Right ventricle myocardium inferior (tissue), 1 donor: Measurements from ENCODE around the gene UPF3B. TPM values are rescaled to one million over a fixed set of nuclear protein-coding genes. Genes with fewer than 3 reads are reported as not detected.
"Not testable (repeated sequence)": the region's sequence is repeated elsewhere in the genome, so short reads cannot be mapped to it uniquely, and the experiment has no call there.

Experiments
- ATAC-seq: fragments of 200-7000 bp; cut with Tn5 transposase; one replicate; pipeline ENCODE4 v1.9.1; 2020; ENCODE audit warnings: mild to moderate bottlenecking, moderate library complexity
- DNase-seq: peaks from one replicate; pipeline ENCODE4 v3.0.0; 2021; ENCODE audit errors: missing footprints
- intact Hi-C: fragments of 100-400 bp; cut with DNase I; formaldehyde crosslinking; loops from one replicate; pipeline ENCODE4 v1.11.0; 2022
- total RNA-seq: library from RNA; stranded (reverse); fragmentation: NEBNext Ultra II Directional; extraction: Animal tissue kit (Norgen Biotek cat#: 25700); gene quantifications from one replicate; pipeline ENCODE4 v1.2.1, GENCODE V29; 2021
- donor health status: DM: no; HTN: yes; CAD: no; lungs with severe emphysema.

The UPF3B gene
- total RNA-seq, 1 donor from 2014 or later = 3.4 TPM

- no peak for DNase-seq
- intact Hi-C loops = no loop called here
- ATAC-seq = no peak
These were observed 18.9 kb downstream of the UPF3B start for GRCh38 chrX:119833905-119834304.

GRCh38 chrX:119828446-119828845, 24.3 kb downstream of the UPF3B start:
- intact Hi-C loops = no loop called here
- no peak for DNase-seq
- ATAC-seq = no peak

- ATAC-seq (no peak), DNase-seq (no peak)
- intact Hi-C loops = no loop called here
These were observed 26.3 kb downstream of the UPF3B start for GRCh38 chrX:119826399-119826959.

GRCh38 chrX:119824221-119824620, 28.5 kb downstream of the UPF3B start:
- ATAC-seq, intact Hi-C loops: not testable (repeated sequence)

GRCh38 chrX:119821703-119822102, 31.1 kb downstream of the UPF3B start:
- intact Hi-C loops, DNase-seq, ATAC-seq: not testable (repeated sequence)

More at GRCh38 chrX:119824221-119824620, 28.5 kb downstream of the UPF3B start:
- not testable (repeated sequence) for DNase-seq

GRCh38 chrX:119817130-119817690, 35.6 kb downstream of the UPF3B start:
- DNase-seq (no peak), ATAC-seq (no peak)
- intact Hi-C loops = no loop called here

GRCh38 chrX:119816300-119816699, 36.5 kb downstream of the UPF3B start:
- DNase-seq (no peak), ATAC-seq (no peak)
- intact Hi-C loops = no loop called here

- DNase-seq (no peak), ATAC-seq (no peak)
- intact Hi-C loops = no loop called here
These were observed 43.5 kb downstream of the UPF3B start for GRCh38 chrX:119809185-119809666.

- ATAC-seq, intact Hi-C loops, DNase-seq: not testable (repeated sequence)
These were observed 44.3 kb downstream of the UPF3B start for GRCh38 chrX:119808461-119808860.

GRCh38 chrX:119802546-119802945, 50.2 kb downstream of the UPF3B start:
- no peak for DNase-seq
- ATAC-seq = no peak
- intact Hi-C loops = no loop called here

GRCh38 chrX:119801253-119802221, 51.2 kb downstream of the UPF3B start:
- no peak for ATAC-seq
- no peak for DNase-seq
- intact Hi-C loops = no loop called here

GRCh38 chrX:119791437-119792231, 61.1 kb downstream of the UPF3B start, which contains the start of gene RPL39:
RPL39 (minus strand) TSS chrX:119791630; CDS start chrX:119791576, 54 bp downstream.
- intact Hi-C loops = loop anchor here (1.0 to 5.0 kb wide), 3 partner anchors 61 to 185 kb away; partner anchors contain the start of genes NKRF and UPF3B
- ATAC-seq (peak; percentile 98), DNase-seq (peak; percentile 89)

- DNase-seq (no peak), ATAC-seq (peak; percentile 45)
- intact Hi-C loops = loop anchor here (1.0 to 5.0 kb wide), 3 partner anchors 61 to 185 kb away; partner anchors contain the start of genes NKRF and UPF3B
These were observed 61.8 kb downstream of the UPF3B start for GRCh38 chrX:119790977-119791436.

- DNase-seq (no peak), ATAC-seq (no peak)
- intact Hi-C loops = loop anchor here (10.0 kb wide), 1 partner anchor 270 kb away; no protein-coding TSS in a partner anchor
These were observed 67.9 kb downstream of the UPF3B start for GRCh38 chrX:119784747-119785446.
